ENCODE data around the gene PRMT6. TPM values are rescaled to one million over a fixed set of nuclear protein-coding genes. Genes with fewer than 3 reads are reported as not detected.

Gene PRMT6
- 29.9 TPM for total RNA-seq

GRCh38 chr1:107056426-107057196 lies at the start of gene PRMT6:
PRMT6 (plus strand) TSS chr1:107056674; CDS start chr1:107056716, 42 bp downstream.

Other genes with a start within 250 kb of the PRMT6 start
- 19.1 TPM for gene NTNG1, start 84.4 kb downstream of the PRMT6 start, total RNA-seq